ENCODE data around the gene KPNA1. TPM values are rescaled to one million over a fixed set of nuclear protein-coding genes. Genes with fewer than 3 reads are reported as not detected.

KPNA1 gene
- total and polyA plus RNA-seq, 2 of the 13 experiments (the other 11 are each of a cell fraction or from before 2014, with no cell fraction given): 15.4 to 30.0 TPM

- TF ChIP-seq ZNF576 (CRISPR knock-in tag; IDR thresholded peaks at IDR 0.05) (no peak), SRF (IDR thresholded peaks at IDR 0.05; ENCODE audit: low read depth, low read length) (no peak), ZBTB2 (CRISPR knock-in tag; IDR thresholded peaks at IDR 0.05; ENCODE audit: low read depth) (0 out of 2 replicates have a peak, but pooled peaks have one; percentile 20), GABPB1 (CRISPR knock-in tag; IDR thresholded peaks at IDR 0.05) (peak; percentile 86), ZNF230 (CRISPR knock-in tag; IDR thresholded peaks at IDR 0.05) (peak; percentile 96), SP4 (CRISPR knock-in tag; IDR thresholded peaks at IDR 0.05) (peak; percentile 93), CBX2 (IDR thresholded peaks at IDR 0.05; ENCODE audit: low read depth, low read length) (no peak), CBX2 (CRISPR knock-in tag; IDR thresholded peaks at IDR 0.05; ENCODE audit: low read depth) (no peak), BRD4 (CRISPR knock-in tag; IDR thresholded peaks at IDR 0.05) (peak; percentile 94), MTF1 (CRISPR knock-in tag; IDR thresholded peaks at IDR 0.05) (no peak), MYNN (CRISPR knock-in tag; IDR thresholded peaks at IDR 0.05; ENCODE audit: low read depth) (no peak), CREB1 (IDR thresholded peaks at IDR 0.05) (peak; percentile 71; the same call in 1 of the 2 replicates), CREB1 (CRISPR knock-in tag; IDR thresholded peaks at IDR 0.05) (no peak), SKIL (CRISPR knock-in tag; IDR thresholded peaks at IDR 0.05; ENCODE audit: borderline replicate concordance) (0 out of 2 replicates have a peak, but pooled peaks have one; percentile 60), FOXK1 (CRISPR knock-in tag; IDR thresholded peaks at IDR 0.05; ENCODE audit: borderline replicate concordance, low read depth) (peak; percentile 69; the same call in 1 of the 2 replicates), ZSCAN9 (CRISPR knock-in tag; IDR thresholded peaks at IDR 0.05; ENCODE audit: borderline replicate concordance) (peak; percentile 88), ETV6 (CRISPR knock-in tag; conservative IDR thresholded peaks at IDR 0.05) (peak; percentile 86; the same call in 1 of the 2 replicates), GMEB2 (CRISPR knock-in tag; IDR thresholded peaks at IDR 0.05; ENCODE audit: low read depth) (peak; percentile 88), ESRRA (CRISPR knock-in tag; IDR thresholded peaks at IDR 0.05; ENCODE audit: low read depth) (peak; percentile 91), ZNF788 (CRISPR knock-in tag; IDR thresholded peaks at IDR 0.05; ENCODE audit: borderline replicate concordance) (peak; percentile 90; the same call in 1 of the 2 replicates), TRIM22 (IDR thresholded peaks at IDR 0.05) (no peak), KLF6 (CRISPR knock-in tag; IDR thresholded peaks at IDR 0.05) (peak; percentile 83)
These were observed 130.7 kb downstream of the KPNA1 start, which contains the start of gene FAM162A (continued) for GRCh38 chr3:122383771-122384697.

All from HepG2 (cell line).